ENCODE data around the gene DENND6B. TPM values are rescaled to one million over a fixed set of nuclear protein-coding genes. Genes with fewer than 3 reads are reported as not detected.

Gene DENND6B
- total RNA-seq, 1 donor from 2014 or later, result 1.0 TPM

- Histone ChIP-seq H3K27me3 (peaks cover 24% of the 10 kb centered on the region), H2AFZ (replicated peaks) (no peak overlapping the region), H3K9ac (no peak overlapping the region), H4K20me1 (ENCODE audit: low read depth) (peaks cover 88% of the 10 kb centered on the region), H3K36me3 (no peaks in the 10 kb centered on the region), H3K4me1 (peaks cover 35% of the 10 kb centered on the region), H3K79me2 (ENCODE audit: low read depth) (peaks cover 73% of the 10 kb centered on the region), H3K27ac (no peak overlapping the region), H3F3A (ENCODE audit: low read depth) (no peaks in the 10 kb centered on the region), H3K9me3 (ENCODE audit: low read depth) (no peaks in the 10 kb centered on the region), H3K4me3 (no peak overlapping the region), H3K4me2 (no peak overlapping the region)
- TF ChIP-seq CTCF (IDR thresholded peaks at IDR 0.05), result no peak
- TF ChIP-seq EZH2 (IDR thresholded peaks at IDR 0.05), result no peak
- TF ChIP-seq EZH2phosphoT487 (IDR thresholded peaks at IDR 0.05), result no peak
- H3K4me1 Mint-ChIP-seq, result peaks cover 31% of the 10 kb centered on the region
- H3K36me3 Mint-ChIP-seq, result peaks cover 3% of the 10 kb centered on the region
- no peak overlapping the region for H3K4me3 Mint-ChIP-seq
- no peak overlapping the region for H3K27ac Mint-ChIP-seq
- DNase-seq (ENCODE audit: low spot score), result no peak
- H3K27me3 Mint-ChIP-seq (ENCODE audit: insufficient read depth, low read depth), result peaks cover 6% of the 10 kb centered on the region
- H3K9me3 Mint-ChIP-seq, result no peaks in the 10 kb centered on the region
These were observed 24.2 kb downstream of the DENND6B start for GRCh38 chr22:50302564-50302963.

DNA sequence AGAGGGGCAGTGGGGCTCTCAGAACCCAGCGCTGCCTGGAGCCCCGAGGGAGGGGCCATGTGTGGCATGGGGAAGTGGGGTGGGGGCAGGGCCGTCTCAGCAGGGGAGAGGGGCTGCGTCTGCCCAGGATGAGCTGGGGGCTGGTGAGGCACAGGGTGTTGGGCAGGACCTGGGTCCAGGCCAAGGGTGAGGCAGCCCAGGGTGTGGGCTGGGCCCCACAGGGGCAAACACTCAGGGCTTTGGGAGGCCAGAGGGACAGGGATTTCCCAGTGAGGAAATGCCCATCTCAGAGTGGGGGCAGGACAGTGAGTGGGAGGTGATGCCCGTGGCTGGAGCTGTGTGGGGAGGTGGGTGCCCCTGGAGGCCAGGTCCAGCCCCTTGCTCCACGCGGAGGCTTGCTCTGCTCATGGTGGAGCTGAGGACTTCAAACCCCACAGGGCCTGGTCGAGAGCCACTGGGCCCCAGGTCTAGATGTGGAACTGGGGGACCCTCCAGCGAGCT lies 24.7 kb downstream of the DENND6B start:
- H3K27ac Mint-ChIP-seq, result no peak overlapping the region
- H3K9ac ChIP-seq, result no peak overlapping the region
- peaks cover 36% of the 10 kb centered on the region for H3K4me1 Mint-ChIP-seq
- no peak overlapping the region for H3K4me3 Mint-ChIP-seq
- peaks cover 35% of the 10 kb centered on the region for H3K4me1 ChIP-seq
- no peaks in the 10 kb centered on the region for H3K9me3 Mint-ChIP-seq
- H4K20me1 ChIP-seq (ENCODE audit: low read depth), result peaks cover 93% of the 10 kb centered on the region
- no peak for DNase-seq (ENCODE audit: low spot score)
- H3K4me3 ChIP-seq, result no peak overlapping the region
- H3F3A ChIP-seq (ENCODE audit: low read depth), result no peaks in the 10 kb centered on the region
- peaks cover 6% of the 10 kb centered on the region for H3K27me3 Mint-ChIP-seq (ENCODE audit: insufficient read depth, low read depth)
- no peak overlapping the region for H2AFZ ChIP-seq (replicated peaks)
- no peaks in the 10 kb centered on the region for H3K36me3 ChIP-seq
- peaks cover 3% of the 10 kb centered on the region for H3K36me3 Mint-ChIP-seq
- no peaks in the 10 kb centered on the region for H3K9me3 ChIP-seq (ENCODE audit: low read depth)
- H3K27ac ChIP-seq, result no peak overlapping the region
- peaks cover 24% of the 10 kb centered on the region for H3K27me3 ChIP-seq
- peaks cover 78% of the 10 kb centered on the region for H3K79me2 ChIP-seq (ENCODE audit: low read depth)
- TF ChIP-seq EZH2phosphoT487 (IDR thresholded peaks at IDR 0.05) (no peak), EZH2 (IDR thresholded peaks at IDR 0.05) (no peak)
- H3K4me2 ChIP-seq, result no peak overlapping the region

- Histone ChIP-seq H3K79me2 (ENCODE audit: low read depth) (peaks cover 79% of the 10 kb centered on the region), H3K27me3 (peaks cover 24% of the 10 kb centered on the region), H3K9ac (no peak overlapping the region), H3K4me3 (no peak overlapping the region), H3F3A (ENCODE audit: low read depth) (no peaks in the 10 kb centered on the region), H4K20me1 (ENCODE audit: low read depth) (peaks cover 98% of the 10 kb centered on the region), H3K4me1 (peaks cover 35% of the 10 kb centered on the region), H3K4me2 (no peak overlapping the region), H3K36me3 (no peaks in the 10 kb centered on the region), H2AFZ (replicated peaks) (no peak overlapping the region), H3K27ac (no peak overlapping the region), H3K9me3 (ENCODE audit: low read depth) (no peaks in the 10 kb centered on the region)
- Mint-ChIP-seq H3K27me3 (ENCODE audit: insufficient read depth, low read depth) (peaks cover 6% of the 10 kb centered on the region), H3K9me3 (no peaks in the 10 kb centered on the region), H3K36me3 (peaks cover 3% of the 10 kb centered on the region), H3K27ac (no peak overlapping the region), H3K4me1 (peaks cover 36% of the 10 kb centered on the region), H3K4me3 (no peak overlapping the region)
- TF ChIP-seq CTCF (IDR thresholded peaks at IDR 0.05) (no peak), EZH2 (IDR thresholded peaks at IDR 0.05) (no peak), EZH2phosphoT487 (IDR thresholded peaks at IDR 0.05) (no peak)
- no peak for DNase-seq (ENCODE audit: low spot score)
These were observed 25.2 kb downstream of the DENND6B start for GRCh38 chr22:50301581-50301991.

- Histone ChIP-seq H3K4me3 (peak overlapping the region; percentile 53), H3K27me3 (peaks cover 24% of the 10 kb centered on the region), H3K4me2 (peak overlapping the region; percentile 94), H3K27ac (no peak overlapping the region), H3K36me3 (no peaks in the 10 kb centered on the region), H3K9me3 (ENCODE audit: low read depth) (no peaks in the 10 kb centered on the region), H3F3A (ENCODE audit: low read depth) (no peaks in the 10 kb centered on the region), H2AFZ (replicated peaks) (no peak overlapping the region), H3K4me1 (peaks cover 33% of the 10 kb centered on the region), H4K20me1 (ENCODE audit: low read depth) (peaks cover 98% of the 10 kb centered on the region), H3K9ac (no peak overlapping the region), H3K79me2 (ENCODE audit: low read depth) (peaks cover 78% of the 10 kb centered on the region)
- H3K4me1 Mint-ChIP-seq, result peaks cover 30% of the 10 kb centered on the region
- H3K27ac Mint-ChIP-seq, result no peak overlapping the region
- no peaks in the 10 kb centered on the region for H3K9me3 Mint-ChIP-seq
- H3K27me3 Mint-ChIP-seq (ENCODE audit: insufficient read depth, low read depth), result peaks cover 6% of the 10 kb centered on the region
- TF ChIP-seq EZH2 (IDR thresholded peaks at IDR 0.05) (no peak), EZH2phosphoT487 (IDR thresholded peaks at IDR 0.05) (no peak), CTCF (IDR thresholded peaks at IDR 0.05) (no peak)
- DNase-seq (ENCODE audit: low spot score), result no peak
- no peaks in the 10 kb centered on the region for H3K36me3 Mint-ChIP-seq
- peak overlapping the region; percentile 59 for H3K4me3 Mint-ChIP-seq
These were observed 26.1 kb downstream of the DENND6B start for GRCh38 chr22:50300620-50301257.

All from neural progenitor cell (in vitro differentiated cells).